Endothelial cell of umbilical vein (primary cell): Measurements from ENCODE around the gene CAMSAP1.

ENCODE experiments used
- MAX ChIP-seq: IDR thresholded peaks from 2 replicates; pipeline ENCODE4 v1.6.1; 2011; ENCODE audit not compliant: insufficient read depth, insufficient read length
- TF ChIP-seq, protein P1 (sequence below), 2 donors: IDR thresholded peaks; 1 replicate in 1 of 2; 2 replicates in 1 of 2; pipeline ENCODE4 v1.5.1; 2011; ENCODE audit warnings: low read length in 2 of 2, mild to moderate bottlenecking in 2 of 2, moderate library complexity in 2 of 2, control low read depth in 1 of 2, inconsistent platforms in 1 of 2, low read depth in 1 of 2; ENCODE audit not compliant: insufficient read depth in 1 of 2; ENCODE audit errors: extremely low read depth in 1 of 2

GRCh38 chr9:135939351-135940265 is 32.3 kb upstream of the CAMSAP1 start:
- TF ChIP-seq, protein P1, sequence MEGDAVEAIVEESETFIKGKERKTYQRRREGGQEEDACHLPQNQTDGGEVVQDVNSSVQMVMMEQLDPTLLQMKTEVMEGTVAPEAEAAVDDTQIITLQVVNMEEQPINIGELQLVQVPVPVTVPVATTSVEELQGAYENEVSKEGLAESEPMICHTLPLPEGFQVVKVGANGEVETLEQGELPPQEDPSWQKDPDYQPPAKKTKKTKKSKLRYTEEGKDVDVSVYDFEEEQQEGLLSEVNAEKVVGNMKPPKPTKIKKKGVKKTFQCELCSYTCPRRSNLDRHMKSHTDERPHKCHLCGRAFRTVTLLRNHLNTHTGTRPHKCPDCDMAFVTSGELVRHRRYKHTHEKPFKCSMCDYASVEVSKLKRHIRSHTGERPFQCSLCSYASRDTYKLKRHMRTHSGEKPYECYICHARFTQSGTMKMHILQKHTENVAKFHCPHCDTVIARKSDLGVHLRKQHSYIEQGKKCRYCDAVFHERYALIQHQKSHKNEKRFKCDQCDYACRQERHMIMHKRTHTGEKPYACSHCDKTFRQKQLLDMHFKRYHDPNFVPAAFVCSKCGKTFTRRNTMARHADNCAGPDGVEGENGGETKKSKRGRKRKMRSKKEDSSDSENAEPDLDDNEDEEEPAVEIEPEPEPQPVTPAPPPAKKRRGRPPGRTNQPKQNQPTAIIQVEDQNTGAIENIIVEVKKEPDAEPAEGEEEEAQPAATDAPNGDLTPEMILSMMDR (IDR thresholded peaks at IDR 0.05; ENCODE audit: extremely low read depth in 1 of 2, insufficient read depth in 1 of 2, low read depth in 1 of 2, low read length in 2 of 2): no peak
- TF ChIP-seq MAX: no peak
